Fibroblast of villous mesenchyme (primary cell): ENCODE results near the gene AKAP1. TPM values are rescaled to one million over a fixed set of nuclear protein-coding genes. Genes with fewer than 3 reads are reported as not detected.

Source experiments
- DNase-seq: peaks from one replicate; pipeline ENCODE4 v3.0.0-alpha.2; 2010; ENCODE audit warnings: low read depth
- H3K4me3 ChIP-seq: 2 replicates; pipeline ENCODE4 v1.5.1; 2011; ENCODE audit warnings: low read depth, mild to moderate bottlenecking, low read length
- CTCF ChIP-seq: IDR thresholded peaks from 2 replicates; pipeline ENCODE4 v1.5.1; 2012; ENCODE audit warnings: low read depth, mild to moderate bottlenecking, low read length; ENCODE audit not compliant: insufficient read depth
- total RNA-seq: library from RNA; depleted of rRNA; stranded (reverse); fragments of >200 nt; gene quantifications from 2 replicates; pipeline ENCODE4 v1.2.3, GENCODE V29; 2012

Gene AKAP1
- total RNA-seq, 1 donor = 18.1 TPM

DNA sequence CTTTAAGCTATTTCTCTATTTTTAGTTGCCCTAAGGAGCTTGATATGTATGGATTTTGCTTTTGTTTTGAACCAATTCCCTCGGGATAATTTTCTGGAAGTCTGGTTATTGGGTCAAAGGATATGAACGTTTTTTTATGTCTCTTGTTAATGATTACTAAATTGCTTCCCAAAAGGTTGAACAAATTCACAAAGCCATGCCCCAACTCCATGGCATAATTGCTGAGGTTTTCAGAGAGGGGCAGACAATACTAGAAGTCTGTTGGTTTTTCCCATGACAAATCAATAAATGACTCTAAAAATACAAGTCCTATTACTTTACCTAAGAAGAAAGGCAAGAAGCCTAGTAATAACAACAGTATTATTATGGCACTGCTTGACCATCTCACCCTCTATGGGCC lies 11.4 kb upstream of the AKAP1 start:
- no peak for TF ChIP-seq CTCF
- H3K4me3 ChIP-seq = no peak overlapping the region
- no peak for DNase-seq

DNA sequence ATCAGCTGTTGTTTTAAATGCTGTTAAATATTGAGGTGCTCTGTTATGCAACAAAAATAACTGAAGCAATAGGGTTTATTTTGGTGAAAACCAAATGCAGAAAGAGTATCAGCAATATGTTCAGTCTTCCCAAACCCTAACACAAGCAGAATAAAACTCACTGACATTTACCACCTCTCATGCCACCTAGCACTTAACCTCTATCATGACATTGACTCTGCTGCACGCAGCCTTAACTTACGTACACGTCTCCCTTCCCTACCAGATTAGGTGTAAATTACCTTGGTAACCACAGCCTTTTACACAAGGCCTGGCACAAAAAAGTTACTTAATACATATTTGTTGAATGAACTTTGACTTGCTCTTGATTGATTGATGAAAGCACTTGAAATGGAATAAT lies 9.9 kb upstream of the AKAP1 start:
- H3K4me3 ChIP-seq = no peak overlapping the region
- no peak for TF ChIP-seq CTCF

DNA sequence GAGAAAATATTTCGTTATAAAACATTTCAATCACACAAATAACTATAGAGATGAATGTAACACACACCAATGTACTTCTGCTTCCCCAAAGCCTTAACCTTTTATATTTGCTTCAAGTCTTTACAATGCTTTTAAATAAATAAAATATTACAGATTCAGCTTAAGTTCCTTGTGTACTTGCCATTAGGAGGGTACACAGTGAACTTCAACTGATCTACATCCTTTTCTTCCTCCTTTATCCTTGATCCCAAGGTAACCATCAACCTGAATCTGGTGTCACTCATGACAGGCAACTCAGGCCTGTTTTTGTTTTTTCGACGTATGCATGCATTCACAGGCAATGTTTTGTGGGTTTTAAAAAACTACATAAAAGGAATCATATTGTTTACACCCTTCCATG lies 9.3 kb upstream of the AKAP1 start:
- no peak overlapping the region for H3K4me3 ChIP-seq
- DNase-seq = no peak
- no peak for TF ChIP-seq CTCF

More for the DNA sequence above, 9.9 kb upstream of the AKAP1 start:
- DNase-seq = no peak

- no peak for TF ChIP-seq CTCF
- no peak for DNase-seq
Measured at GRCh38 chr17:57077000-57077399, 8.0 kb upstream of the AKAP1 start.

DNA sequence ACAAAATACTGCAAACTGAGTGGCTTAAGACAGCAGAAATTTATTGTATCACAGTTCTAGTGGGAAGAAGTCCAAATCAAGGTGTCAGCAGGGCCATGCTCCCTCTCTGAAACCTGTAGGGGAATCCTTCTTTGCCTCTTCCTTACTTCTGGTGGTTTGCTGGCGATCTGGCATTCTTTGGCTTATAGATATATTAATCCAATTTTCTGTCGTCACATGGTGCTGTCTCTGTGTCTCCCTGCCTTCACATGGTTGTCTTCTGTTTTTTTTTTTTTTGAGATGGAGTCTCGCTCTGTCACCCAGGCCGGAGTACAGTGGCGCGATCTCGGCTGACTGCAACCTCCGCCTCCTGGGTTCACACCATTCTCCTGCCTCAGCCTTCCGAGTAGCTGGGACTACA lies 6.8 kb upstream of the AKAP1 start:
- DNase-seq = no peak
- no peak overlapping the region for H3K4me3 ChIP-seq
- no peak for TF ChIP-seq CTCF

More at GRCh38 chr17:57077000-57077399, 8.0 kb upstream of the AKAP1 start:
- no peak overlapping the region for H3K4me3 ChIP-seq

DNA sequence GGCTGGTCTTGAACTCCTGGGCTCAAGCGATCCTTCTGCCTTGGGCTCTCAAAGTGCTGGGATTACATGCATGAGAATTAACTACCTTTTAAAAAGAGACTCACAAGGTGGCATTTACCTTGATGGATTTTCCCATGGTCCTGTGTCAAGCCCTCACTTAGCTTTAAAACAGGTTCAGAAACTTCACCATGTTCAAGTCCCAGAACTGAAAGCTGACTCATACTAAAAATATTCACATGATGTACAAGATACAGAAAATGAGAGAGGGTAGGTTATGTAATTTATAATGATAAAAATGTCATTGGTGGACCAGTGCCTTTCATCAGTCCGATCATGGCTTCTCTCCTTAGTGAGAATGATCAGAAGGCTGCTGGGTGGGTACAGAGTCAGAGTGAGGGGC lies 4.3 kb upstream of the AKAP1 start:
- no peak overlapping the region for H3K4me3 ChIP-seq
- no peak for DNase-seq
- no peak for TF ChIP-seq CTCF

DNA sequence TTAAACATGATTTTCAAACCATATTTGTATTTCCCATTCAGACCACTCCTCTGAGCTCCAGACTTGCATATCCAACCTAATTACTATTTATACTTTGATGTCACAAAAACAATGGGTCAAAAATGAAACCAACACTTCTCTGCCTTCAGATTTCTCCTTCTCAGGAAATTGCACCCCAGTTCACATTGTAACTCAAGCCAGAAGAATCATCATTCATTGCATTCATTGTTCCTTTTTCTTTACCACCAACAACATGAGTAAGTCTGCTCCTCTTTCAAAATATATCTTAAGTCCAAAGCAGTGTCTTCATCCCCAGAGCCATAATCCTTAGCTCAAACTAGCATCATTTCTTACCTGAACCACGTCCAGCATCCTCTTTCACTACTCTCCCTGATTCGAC lies 2.6 kb upstream of the AKAP1 start:
- no peak overlapping the region for H3K4me3 ChIP-seq
- no peak for TF ChIP-seq CTCF
- no peak for DNase-seq
